ENCODE measurements around the gene TPCN1.
A peak's percentile ranks its signal among the peaks of the same experiment; 100 is the strongest.

The TPCN1 gene

GRCh38 chr12:113318046-113318656 lies 96.9 kb downstream of the TPCN1 start:
- DNase-seq: no peak

- DNase-seq: no peak
Observed at GRCh38 chr12:113318900-113319628, 97.8 kb downstream of the TPCN1 start.

GRCh38 chr12:113320401-113320800 lies 99.1 kb downstream of the TPCN1 start:
- DNase-seq: no peak

GRCh38 chr12:113322343-113322742 lies 101.1 kb downstream of the TPCN1 start:
- DNase-seq: no peak

- DNase-seq: no peak
Observed at GRCh38 chr12:113325916-113326315, 104.7 kb downstream of the TPCN1 start.

- DNase-seq: no peak
Observed at GRCh38 chr12:113326775-113327395, 105.6 kb downstream of the TPCN1 start.

- DNase-seq: no peak
Observed at GRCh38 chr12:113328368-113328889, 107.2 kb downstream of the TPCN1 start.

- no peak for DNase-seq
Observed at GRCh38 chr12:113329022-113329790, 107.9 kb downstream of the TPCN1 start.

GRCh38 chr12:113329791-113330417 lies 108.6 kb downstream of the TPCN1 start:
- no peak for DNase-seq

- no peak for DNase-seq
Observed at GRCh38 chr12:113330505-113330904, 109.2 kb downstream of the TPCN1 start.

GRCh38 chr12:113332688-113333417 lies 111.6 kb downstream of the TPCN1 start:
- DNase-seq: no peak

GRCh38 chr12:113333418-113333750 lies 112.1 kb downstream of the TPCN1 start:
- no peak for DNase-seq

- no peak for DNase-seq
Observed at GRCh38 chr12:113333877-113334785, 112.9 kb downstream of the TPCN1 start.

- peak; percentile 36 for DNase-seq
Observed at GRCh38 chr12:113334786-113335539, 113.7 kb downstream of the TPCN1 start, which contains the start of gene SLC8B1. Gene SLC8B1 (minus strand): TSS chr12:113335109. CDS start chr12:113332878, 2,231 bp downstream.

- no peak for DNase-seq
Observed at GRCh38 chr12:113339540-113339939, 118.3 kb downstream of the TPCN1 start.

- DNase-seq: no peak
Observed at GRCh38 chr12:113340061-113340460, 118.8 kb downstream of the TPCN1 start.

GRCh38 chr12:113341535-113341934 lies 120.3 kb downstream of the TPCN1 start:
- no peak for DNase-seq

GRCh38 chr12:113345318-113345717 lies 124.1 kb downstream of the TPCN1 start:
- DNase-seq: no peak

- DNase-seq: no peak
Observed at GRCh38 chr12:113346353-113346752, 125.1 kb downstream of the TPCN1 start.

- no peak for DNase-seq
Observed at GRCh38 chr12:113347107-113347506, 125.8 kb downstream of the TPCN1 start.

Measured in NCI-H2107 (cell line).